Activated T-cell treated with anti-CD3 and anti-CD28 coated beads, Interleukin-2, amount 50 U/mL, for 24 hours (primary cell): ENCODE data around the gene ATP6V0A1.
"Not testable (repeated sequence)": the region's sequence is repeated elsewhere in the genome, so short reads cannot be mapped to it uniquely, and the experiment has no call there.

Experiments used
- DNase-seq: peaks from one replicate; pipeline ENCODE4 v3.0.0-alpha.2; 2020
- H3K27ac Mint-ChIP-seq: 2 replicates; pipeline ENCODE4 v1.8.0; 2020; ENCODE audit warnings: mild to moderate bottlenecking, mixed read lengths
- H3K27me3 Mint-ChIP-seq: 2 replicates; pipeline ENCODE4 v1.8.0; 2020; ENCODE audit warnings: mixed read lengths
- H3K36me3 Mint-ChIP-seq: 2 replicates; pipeline ENCODE4 v1.8.0; 2020; ENCODE audit warnings: low read depth, mixed read lengths
- H3K4me1 Mint-ChIP-seq: 2 replicates; pipeline ENCODE4 v1.8.0; 2020; ENCODE audit warnings: low read depth, mixed read lengths
- H3K4me3 Mint-ChIP-seq: 2 replicates; pipeline ENCODE4 v1.8.0; 2020; ENCODE audit warnings: mild to moderate bottlenecking, moderate library complexity, mixed read lengths
- H3K9me3 Mint-ChIP-seq: 2 replicates; pipeline ENCODE4 v1.8.0; 2020; ENCODE audit warnings: mixed read lengths

The ATP6V0A1 gene

GRCh38 chr17:42543190-42544079 is 84.8 kb downstream of the ATP6V0A1 start:
- DNase-seq, result no peak
- Mint-ChIP-seq H3K27ac (peak overlapping the region; percentile 67), H3K27me3 (no peaks in the 10 kb centered on the region), H3K9me3 (no peaks in the 10 kb centered on the region), H3K36me3 (peaks cover 41% of the 10 kb centered on the region), H3K4me3 (no peak overlapping the region), H3K4me1 (peaks cover 19% of the 10 kb centered on the region)

DNA sequence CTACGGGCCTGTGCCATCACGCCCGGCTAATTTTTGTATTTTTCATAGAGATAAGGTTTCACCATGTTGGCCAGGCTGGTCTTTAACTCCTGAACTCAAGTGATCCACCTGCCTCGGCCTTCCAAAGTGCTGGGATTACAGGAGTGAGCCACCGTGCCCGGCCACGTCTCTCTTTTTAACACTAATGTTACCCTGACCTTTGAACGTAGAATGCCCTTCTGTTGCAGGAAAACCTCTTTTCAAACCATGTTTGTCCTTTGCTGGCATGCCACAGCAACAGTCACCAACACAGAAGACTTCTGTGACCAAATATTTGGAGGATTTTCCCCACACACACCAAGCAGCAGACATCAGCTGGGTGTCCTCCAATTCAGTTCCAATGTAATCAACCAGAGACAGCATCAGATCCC is 86.2 kb downstream of the ATP6V0A1 start:
- peaks cover 24% of the 10 kb centered on the region for H3K4me1 Mint-ChIP-seq
- H3K9me3 Mint-ChIP-seq, result no peaks in the 10 kb centered on the region
- no peak overlapping the region for H3K27ac Mint-ChIP-seq
- no peaks in the 10 kb centered on the region for H3K27me3 Mint-ChIP-seq
- no peak overlapping the region for H3K4me3 Mint-ChIP-seq
- peaks cover 32% of the 10 kb centered on the region for H3K36me3 Mint-ChIP-seq
- no peak for DNase-seq

- H3K9me3 Mint-ChIP-seq, H3K27me3 Mint-ChIP-seq, DNase-seq, H3K4me3 Mint-ChIP-seq, H3K27ac Mint-ChIP-seq: not testable (repeated sequence)
- peaks cover 25% of the 10 kb centered on the region for H3K36me3 Mint-ChIP-seq
- peaks cover 21% of the 10 kb centered on the region for H3K4me1 Mint-ChIP-seq
These were observed 87.3 kb downstream of the ATP6V0A1 start for GRCh38 chr17:42545755-42546505.

GRCh38 chr17:42547001-42547461 is 88.4 kb downstream of the ATP6V0A1 start:
- no peak overlapping the region for H3K27ac Mint-ChIP-seq
- H3K4me3 Mint-ChIP-seq, result no peak overlapping the region
- H3K36me3 Mint-ChIP-seq, result peaks cover 22% of the 10 kb centered on the region

GRCh38 chr17:42547698-42548069 is 89.0 kb downstream of the ATP6V0A1 start:
- Mint-ChIP-seq H3K4me1 (peaks cover 17% of the 10 kb centered on the region), H3K4me3 (no peak overlapping the region)

More at GRCh38 chr17:42547001-42547461, 88.4 kb downstream of the ATP6V0A1 start:
- DNase-seq, result no peak
- H3K9me3 Mint-ChIP-seq, result no peaks in the 10 kb centered on the region
- H3K4me1 Mint-ChIP-seq, result peaks cover 15% of the 10 kb centered on the region
- no peaks in the 10 kb centered on the region for H3K27me3 Mint-ChIP-seq

DNA sequence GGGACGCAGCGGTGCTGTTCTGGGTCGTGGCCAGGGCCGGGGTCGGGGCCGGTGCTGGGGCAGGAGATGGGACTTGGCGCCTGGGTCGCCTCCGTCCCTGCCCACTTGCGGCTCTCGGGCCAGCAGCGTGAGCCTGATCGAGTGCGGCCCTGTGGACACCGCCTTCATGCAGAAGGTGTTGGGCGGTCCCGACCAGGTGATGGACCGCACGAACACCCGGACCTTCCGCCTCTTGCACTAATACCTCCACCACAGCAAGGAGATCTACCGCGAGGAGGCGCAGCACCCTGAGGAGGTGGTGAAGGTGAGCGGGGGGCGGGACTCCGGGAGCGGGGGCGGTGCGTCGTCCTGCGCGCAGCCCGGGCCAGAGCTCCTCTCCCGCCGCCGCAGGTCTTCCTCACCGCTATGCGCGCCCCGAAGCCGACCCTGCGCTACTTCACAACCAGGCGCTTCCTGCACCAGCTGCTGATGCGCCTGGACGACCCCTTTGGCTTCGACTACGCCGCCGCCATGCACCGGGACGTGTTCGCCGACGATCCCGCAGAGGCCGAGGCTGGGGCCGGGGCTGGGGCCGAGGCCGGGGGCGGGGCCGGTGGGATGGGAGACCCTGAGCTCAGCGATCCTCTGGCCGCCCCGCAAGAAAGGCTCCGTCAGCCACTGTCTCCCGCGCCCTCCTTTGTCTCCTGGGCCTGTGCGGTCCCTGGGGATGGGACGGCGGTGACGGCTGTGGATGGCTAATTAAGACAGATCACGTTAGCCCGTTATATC is 89.6 kb downstream of the ATP6V0A1 start:
- Mint-ChIP-seq H3K4me3 (peak overlapping the region; percentile 49), H3K27me3 (no peaks in the 10 kb centered on the region), H3K27ac (no peak overlapping the region), H3K36me3 (peaks cover 19% of the 10 kb centered on the region), H3K4me1 (peaks cover 19% of the 10 kb centered on the region), H3K9me3 (no peaks in the 10 kb centered on the region)
- DNase-seq, result peak; percentile 85

More at GRCh38 chr17:42547698-42548069, 89.0 kb downstream of the ATP6V0A1 start:
- DNase-seq, result no peak
- no peaks in the 10 kb centered on the region for H3K27me3 Mint-ChIP-seq
- H3K36me3 Mint-ChIP-seq, result peaks cover 22% of the 10 kb centered on the region
- H3K27ac Mint-ChIP-seq, result no peak overlapping the region
- H3K9me3 Mint-ChIP-seq, result no peaks in the 10 kb centered on the region

- DNase-seq, result no peak
- H3K4me1 Mint-ChIP-seq, result peaks cover 25% of the 10 kb centered on the region
- no peaks in the 10 kb centered on the region for H3K9me3 Mint-ChIP-seq
- peaks cover 18% of the 10 kb centered on the region for H3K36me3 Mint-ChIP-seq
- peak overlapping the region; percentile 6 for H3K4me3 Mint-ChIP-seq
- no peaks in the 10 kb centered on the region for H3K27me3 Mint-ChIP-seq
- H3K27ac Mint-ChIP-seq, result no peak overlapping the region
These were observed 90.5 kb downstream of the ATP6V0A1 start for GRCh38 chr17:42548993-42549755.

GRCh38 chr17:42552736-42553135 is 94.1 kb downstream of the ATP6V0A1 start, which contains the start of gene HSD17B1:
Gene HSD17B1 (plus strand): TSS chr17:42552923. CDS start chr17:42552934, 11 bp downstream.
- not testable (repeated sequence) for H3K9me3 Mint-ChIP-seq, H3K27me3 Mint-ChIP-seq, DNase-seq
- peaks cover 34% of the 10 kb centered on the region for H3K4me1 Mint-ChIP-seq
- peak within 1 kb of the TSS; percentile 93 for H3K27ac Mint-ChIP-seq
- H3K36me3 Mint-ChIP-seq, result peaks cover 16% of the 10 kb centered on the region
- H3K4me3 Mint-ChIP-seq, result peak within 1 kb of the TSS; percentile 89

GRCh38 chr17:42553161-42553818 is 94.6 kb downstream of the ATP6V0A1 start:
- Mint-ChIP-seq H3K36me3 (peaks cover 16% of the 10 kb centered on the region), H3K4me1 (peaks cover 33% of the 10 kb centered on the region), H3K4me3 (peak overlapping the region; percentile 89), H3K27ac (peak overlapping the region; percentile 93), H3K9me3 (no peaks in the 10 kb centered on the region), H3K27me3 (no peaks in the 10 kb centered on the region)
- no peak for DNase-seq

DNA sequence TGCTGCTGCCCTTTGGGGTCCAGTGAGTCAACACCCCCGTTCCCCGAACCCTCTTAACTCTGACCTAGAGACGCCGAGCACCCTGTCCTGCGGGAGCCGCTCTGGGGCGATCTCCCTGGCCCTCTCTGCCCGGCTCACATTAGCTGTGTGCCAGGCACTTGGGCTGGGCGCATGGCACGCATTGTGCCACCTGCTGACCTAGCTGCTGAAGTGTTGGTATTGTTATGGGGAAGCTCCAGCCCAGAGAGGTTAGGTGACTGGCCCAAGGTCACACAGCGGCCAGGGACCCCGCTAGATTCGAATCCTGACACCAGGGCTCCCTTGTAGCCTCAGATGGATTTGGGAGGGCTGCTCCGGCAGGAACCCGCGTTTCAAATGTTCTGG is 95.2 kb downstream of the ATP6V0A1 start:
- Mint-ChIP-seq H3K36me3 (peaks cover 16% of the 10 kb centered on the region), H3K4me3 (peak overlapping the region; percentile 89), H3K27ac (peak overlapping the region; percentile 93), H3K27me3 (no peaks in the 10 kb centered on the region), H3K9me3 (no peaks in the 10 kb centered on the region), H3K4me1 (peaks cover 29% of the 10 kb centered on the region)
- peak; percentile 53 for DNase-seq

- Mint-ChIP-seq H3K27me3 (no peaks in the 10 kb centered on the region), H3K4me3 (peak overlapping the region; percentile 89), H3K4me1 (peaks cover 24% of the 10 kb centered on the region), H3K9me3 (no peaks in the 10 kb centered on the region), H3K36me3 (peaks cover 16% of the 10 kb centered on the region), H3K27ac (peak overlapping the region; percentile 93)
- DNase-seq, result peak; percentile 85
These were observed 95.8 kb downstream of the ATP6V0A1 start for GRCh38 chr17:42554250-42555121.

- H3K27ac Mint-ChIP-seq, result peak overlapping the region; percentile 93
- peaks cover 24% of the 10 kb centered on the region for H3K4me1 Mint-ChIP-seq
- H3K4me3 Mint-ChIP-seq, result peak overlapping the region; percentile 89
- no peak for DNase-seq
- H3K27me3 Mint-ChIP-seq, result no peaks in the 10 kb centered on the region
- H3K36me3 Mint-ChIP-seq, result peaks cover 16% of the 10 kb centered on the region
- H3K9me3 Mint-ChIP-seq, result no peaks in the 10 kb centered on the region
These were observed 96.5 kb downstream of the ATP6V0A1 start for GRCh38 chr17:42555122-42555622.
